ENCODE data around the gene C11orf21. TPM values are rescaled to one million over a fixed set of nuclear protein-coding genes. Genes with fewer than 3 reads are reported as not detected.

C11orf21 gene
- polyA plus RNA-seq, 1 experiment, result not detected

DNA sequence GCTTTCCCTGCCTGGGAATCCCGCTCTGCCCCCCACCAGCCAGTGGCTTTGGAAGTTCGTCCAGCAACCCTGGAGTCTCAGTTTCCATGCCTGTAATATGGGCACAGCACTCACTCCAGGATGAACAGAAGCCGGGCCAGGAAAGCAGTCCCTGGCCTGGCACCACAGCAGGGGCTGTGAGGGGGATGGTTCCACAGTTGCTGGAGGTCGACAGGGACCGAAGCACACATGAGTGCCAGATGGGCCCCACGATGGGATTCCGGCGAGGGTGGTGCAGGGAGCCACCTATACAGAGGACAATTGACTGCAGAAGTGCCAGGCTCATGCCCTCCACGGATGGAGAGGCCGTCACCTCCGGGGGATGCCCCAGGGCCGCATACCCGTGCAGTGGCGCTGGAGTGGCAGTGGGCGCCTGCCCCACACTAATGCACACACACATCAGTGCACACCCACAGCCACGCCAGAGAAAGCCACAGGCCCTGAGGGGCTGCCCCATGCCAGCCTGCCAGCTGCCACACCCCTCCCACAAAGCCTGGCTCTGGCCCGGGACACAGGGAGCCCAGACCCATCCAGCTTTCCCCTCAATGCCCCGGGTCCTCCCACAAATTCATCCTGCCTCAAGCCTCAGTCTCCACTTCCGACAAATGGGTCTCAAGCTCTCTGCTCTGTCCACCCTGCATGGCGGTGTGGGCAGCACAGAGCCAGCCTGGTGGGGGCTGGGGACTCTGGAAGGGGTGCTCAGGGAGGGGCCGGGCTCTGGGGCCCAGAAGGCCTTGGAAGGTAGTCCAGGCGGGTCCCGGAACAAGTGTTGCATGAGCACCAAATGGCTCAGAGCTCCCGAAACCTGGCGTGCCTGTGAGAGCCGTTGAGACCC is 41.0 kb downstream of the C11orf21 start:
- TF ChIP-seq, protein P1, sequence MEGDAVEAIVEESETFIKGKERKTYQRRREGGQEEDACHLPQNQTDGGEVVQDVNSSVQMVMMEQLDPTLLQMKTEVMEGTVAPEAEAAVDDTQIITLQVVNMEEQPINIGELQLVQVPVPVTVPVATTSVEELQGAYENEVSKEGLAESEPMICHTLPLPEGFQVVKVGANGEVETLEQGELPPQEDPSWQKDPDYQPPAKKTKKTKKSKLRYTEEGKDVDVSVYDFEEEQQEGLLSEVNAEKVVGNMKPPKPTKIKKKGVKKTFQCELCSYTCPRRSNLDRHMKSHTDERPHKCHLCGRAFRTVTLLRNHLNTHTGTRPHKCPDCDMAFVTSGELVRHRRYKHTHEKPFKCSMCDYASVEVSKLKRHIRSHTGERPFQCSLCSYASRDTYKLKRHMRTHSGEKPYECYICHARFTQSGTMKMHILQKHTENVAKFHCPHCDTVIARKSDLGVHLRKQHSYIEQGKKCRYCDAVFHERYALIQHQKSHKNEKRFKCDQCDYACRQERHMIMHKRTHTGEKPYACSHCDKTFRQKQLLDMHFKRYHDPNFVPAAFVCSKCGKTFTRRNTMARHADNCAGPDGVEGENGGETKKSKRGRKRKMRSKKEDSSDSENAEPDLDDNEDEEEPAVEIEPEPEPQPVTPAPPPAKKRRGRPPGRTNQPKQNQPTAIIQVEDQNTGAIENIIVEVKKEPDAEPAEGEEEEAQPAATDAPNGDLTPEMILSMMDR (IDR thresholded peaks at IDR 0.05; ENCODE audit: insufficient read depth, low read depth, low read length), result no peak
- ChIA-PET POLR2A (no interaction called here), CTCF (interaction anchor here (1.3 kb wide), 1 partner anchor 160 kb away, joined by 3 read pairs; no protein-coding TSS in a partner anchor)
- H3K36me3 ChIP-seq (ENCODE audit: control insufficient read depth, insufficient read depth, low read length), result no peaks in the 10 kb centered on the region
- no peak overlapping the region for H3K4me3 ChIP-seq (ENCODE audit: low read depth, low read length)
- peaks cover 4% of the 10 kb centered on the region for H3K27me3 ChIP-seq (ENCODE audit: control insufficient read depth, insufficient read depth, low read length)
- no peak for DNase-seq (ENCODE audit: low read depth)

- H3K27me3 ChIP-seq (ENCODE audit: control insufficient read depth, insufficient read depth, low read length), result peaks cover 4% of the 10 kb centered on the region
- CTCF ChIA-PET, result no interaction called here
Measured at GRCh38 chr11:2259897-2260451, 41.7 kb downstream of the C11orf21 start.

DNA sequence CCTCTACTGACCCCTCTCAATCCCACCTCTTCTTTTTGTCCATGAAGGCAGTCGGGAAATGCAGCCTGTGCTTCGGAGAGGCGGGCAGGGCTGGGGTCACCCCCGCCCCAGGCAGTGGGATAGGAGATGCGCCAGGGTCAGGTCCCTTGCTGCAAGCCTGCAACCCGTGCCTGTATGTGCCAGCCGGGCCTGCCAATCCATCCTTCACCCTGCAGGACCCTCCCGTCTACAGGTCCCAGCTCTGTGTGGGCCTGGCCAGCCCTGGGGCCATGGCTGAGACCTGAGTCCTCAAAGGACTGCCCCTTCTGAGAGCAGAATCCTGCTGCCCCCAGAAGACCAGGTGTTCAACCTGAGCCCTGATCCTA is 42.3 kb downstream of the C11orf21 start:
- Histone ChIP-seq H3K27me3 (ENCODE audit: control insufficient read depth, insufficient read depth, low read length) (peaks cover 4% of the 10 kb centered on the region), H3K36me3 (ENCODE audit: control insufficient read depth, insufficient read depth, low read length) (no peaks in the 10 kb centered on the region), H3K4me3 (ENCODE audit: low read depth, low read length) (no peak overlapping the region)
- no peak for DNase-seq (ENCODE audit: low read depth)
- ChIA-PET POLR2A (no interaction called here), CTCF (no interaction called here)
- TF ChIP-seq, protein P1 (IDR thresholded peaks at IDR 0.05; ENCODE audit: insufficient read depth, low read depth, low read length), result no peak

More at GRCh38 chr11:2259897-2260451, 41.7 kb downstream of the C11orf21 start:
- no peak for DNase-seq (ENCODE audit: low read depth)
- Histone ChIP-seq H3K36me3 (ENCODE audit: control insufficient read depth, insufficient read depth, low read length) (no peaks in the 10 kb centered on the region), H3K4me3 (ENCODE audit: low read depth, low read length) (no peak overlapping the region)
- TF ChIP-seq, protein P1 (IDR thresholded peaks at IDR 0.05; ENCODE audit: insufficient read depth, low read depth, low read length), result no peak
- POLR2A ChIA-PET, result no interaction called here

DNA sequence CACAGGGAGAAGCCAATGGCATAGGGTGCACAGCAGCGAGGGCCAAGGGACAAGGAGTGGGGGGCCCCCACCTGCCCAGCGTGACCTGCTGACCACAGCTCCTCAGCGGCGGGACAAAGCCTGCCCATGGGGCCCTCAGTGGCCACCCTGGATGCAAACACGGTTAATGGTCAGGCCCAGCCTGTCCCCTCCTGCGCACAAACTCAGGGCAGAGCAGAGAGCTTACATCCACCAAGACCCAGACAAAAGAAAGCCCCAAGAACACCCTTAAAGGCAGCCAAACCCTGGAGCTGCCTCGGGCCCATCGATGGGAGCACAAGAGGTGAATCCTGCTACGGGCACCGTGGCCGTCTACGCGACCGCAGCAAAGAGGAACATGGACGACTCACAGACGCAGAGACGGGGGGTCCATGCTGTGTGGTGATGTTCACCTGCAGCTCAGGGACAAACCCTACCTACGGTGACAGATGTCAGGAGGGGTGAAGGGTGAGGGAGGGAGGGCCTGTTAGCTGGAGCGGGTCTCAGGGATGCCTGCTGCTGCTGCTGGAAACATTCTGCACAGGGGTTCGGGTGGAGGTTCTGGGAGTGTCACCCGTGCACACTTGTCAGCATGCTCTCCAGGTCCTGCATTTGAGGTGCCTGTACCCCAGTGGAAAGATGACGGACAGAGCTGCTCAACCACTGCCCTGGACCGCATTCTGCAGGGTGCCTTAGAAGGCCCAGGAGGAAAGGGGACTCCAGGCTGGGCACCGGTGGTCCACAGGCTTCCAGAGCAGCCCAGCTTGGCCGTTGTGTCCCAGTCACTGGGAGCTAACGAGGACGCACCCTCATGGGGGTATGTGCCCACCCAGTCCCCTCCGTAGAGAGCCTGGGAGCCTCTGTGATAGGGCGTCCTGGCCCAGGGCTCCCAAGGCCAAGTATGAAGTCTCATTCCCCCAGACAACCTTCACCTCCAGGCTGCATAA is 42.9 kb downstream of the C11orf21 start:
- no peak overlapping the region for H3K4me3 ChIP-seq (ENCODE audit: low read depth, low read length)
- no peak for DNase-seq (ENCODE audit: low read depth)
- CTCF ChIA-PET, result no interaction called here
- peaks cover 2% of the 10 kb centered on the region for H3K27me3 ChIP-seq (ENCODE audit: control insufficient read depth, insufficient read depth, low read length)
- no peaks in the 10 kb centered on the region for H3K36me3 ChIP-seq (ENCODE audit: control insufficient read depth, insufficient read depth, low read length)
- TF ChIP-seq, protein P1 (IDR thresholded peaks at IDR 0.05; ENCODE audit: insufficient read depth, low read depth, low read length), result no peak
- POLR2A ChIA-PET, result no interaction called here
